ENCODE measurements around the gene KDSR.

KDSR gene

DNA sequence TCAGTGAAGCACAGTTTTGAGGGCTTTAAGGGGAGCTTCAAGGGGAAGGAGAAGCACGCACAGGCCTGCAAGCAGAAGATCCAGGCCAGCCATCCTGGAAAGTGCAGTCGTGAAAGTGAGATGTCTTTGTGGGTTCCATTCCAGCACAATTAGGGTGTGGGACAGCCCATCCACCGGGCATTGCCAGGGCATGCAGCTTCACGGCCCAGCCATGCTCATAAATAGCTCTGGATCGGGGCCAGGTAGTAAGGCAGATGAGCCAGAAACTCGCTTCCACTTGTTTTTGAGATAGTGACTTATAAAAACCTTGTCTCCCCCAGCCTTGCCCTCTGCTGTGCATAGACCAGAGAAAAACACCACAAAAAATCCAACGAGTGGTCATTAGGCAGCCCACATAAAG is 21.0 kb downstream of the KDSR start:
- H3K4me3 Mint-ChIP-seq = no peak overlapping the region
- no peaks in the 10 kb centered on the region for H3K4me1 Mint-ChIP-seq (ENCODE audit: low read depth)
- H3K27ac Mint-ChIP-seq = no peak overlapping the region
- H3K9me3 Mint-ChIP-seq = no peaks in the 10 kb centered on the region
- peaks cover 69% of the 10 kb centered on the region for H3K36me3 Mint-ChIP-seq (ENCODE audit: low read depth)
- H3K27me3 Mint-ChIP-seq = no peaks in the 10 kb centered on the region

DNA sequence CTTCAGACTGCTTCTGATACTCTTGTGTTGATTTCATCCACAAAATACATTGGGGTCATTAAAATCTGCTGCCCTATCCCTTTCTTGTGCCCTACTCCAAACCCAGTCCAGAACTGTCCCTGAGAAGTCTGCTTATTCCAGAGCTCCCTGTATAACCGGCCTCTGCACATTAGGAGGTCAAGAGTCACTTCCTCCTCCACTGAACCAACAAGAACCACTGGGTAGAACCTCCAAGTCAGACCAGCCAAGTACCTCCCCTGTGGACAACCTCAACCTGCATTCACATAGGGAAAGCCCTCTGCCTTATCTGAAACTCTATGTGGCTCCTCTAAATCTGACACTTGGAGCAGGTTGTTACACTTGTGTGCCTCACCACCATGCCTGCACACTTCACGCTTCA is 22.1 kb downstream of the KDSR start:
- Mint-ChIP-seq H3K4me3 (no peak overlapping the region), H3K4me1 (ENCODE audit: low read depth) (no peaks in the 10 kb centered on the region), H3K36me3 (ENCODE audit: low read depth) (peaks cover 73% of the 10 kb centered on the region), H3K27me3 (no peaks in the 10 kb centered on the region), H3K9me3 (no peaks in the 10 kb centered on the region), H3K27ac (no peak overlapping the region)

DNA sequence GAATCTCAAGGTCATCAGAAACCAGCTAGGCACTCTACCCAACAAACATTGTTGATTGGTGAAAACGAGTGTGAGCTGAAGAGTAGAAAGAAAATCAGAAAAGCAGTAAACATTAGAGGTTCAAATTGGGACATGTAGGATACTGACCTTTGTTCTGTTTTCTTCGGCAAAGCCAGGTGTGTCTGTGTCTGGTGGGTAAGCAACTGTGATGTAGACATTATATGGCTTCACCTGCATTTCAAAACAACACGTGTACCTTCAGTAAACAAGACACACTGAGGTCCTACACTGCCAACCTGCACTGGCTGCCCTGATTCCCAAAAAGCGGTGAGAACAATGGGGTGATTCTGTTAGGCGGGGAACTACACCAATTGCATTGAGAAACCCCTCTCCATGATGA is 22.7 kb downstream of the KDSR start:
- Mint-ChIP-seq H3K27me3 (no peaks in the 10 kb centered on the region), H3K4me3 (no peak overlapping the region), H3K27ac (no peak overlapping the region), H3K36me3 (ENCODE audit: low read depth) (peaks cover 71% of the 10 kb centered on the region), H3K4me1 (ENCODE audit: low read depth) (no peaks in the 10 kb centered on the region), H3K9me3 (no peaks in the 10 kb centered on the region)

DNA sequence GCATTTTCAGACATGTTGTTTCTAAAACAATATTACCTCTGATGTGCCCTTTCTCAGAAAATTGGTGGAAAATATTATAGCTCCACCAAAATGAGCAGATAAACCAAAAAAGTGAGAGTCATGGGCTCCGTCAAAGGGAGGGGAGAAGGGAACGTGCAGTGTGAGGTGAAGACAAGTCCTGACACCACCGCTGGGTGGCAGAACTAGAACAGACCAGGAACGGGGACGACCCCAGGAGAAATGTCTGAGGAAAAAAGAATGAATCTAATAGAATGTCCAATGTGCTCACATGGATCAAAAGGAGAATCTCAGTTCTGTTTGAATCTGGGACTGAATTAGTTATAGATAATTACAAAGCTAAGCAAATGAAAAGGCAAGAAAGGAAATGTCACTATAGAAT is 24.8 kb downstream of the KDSR start:
- Mint-ChIP-seq H3K27me3 (no peaks in the 10 kb centered on the region), H3K36me3 (ENCODE audit: low read depth) (peaks cover 69% of the 10 kb centered on the region), H3K4me1 (ENCODE audit: low read depth) (no peaks in the 10 kb centered on the region), H3K9me3 (no peaks in the 10 kb centered on the region), H3K27ac (peak overlapping the region; percentile 1), H3K4me3 (no peak overlapping the region)

DNA sequence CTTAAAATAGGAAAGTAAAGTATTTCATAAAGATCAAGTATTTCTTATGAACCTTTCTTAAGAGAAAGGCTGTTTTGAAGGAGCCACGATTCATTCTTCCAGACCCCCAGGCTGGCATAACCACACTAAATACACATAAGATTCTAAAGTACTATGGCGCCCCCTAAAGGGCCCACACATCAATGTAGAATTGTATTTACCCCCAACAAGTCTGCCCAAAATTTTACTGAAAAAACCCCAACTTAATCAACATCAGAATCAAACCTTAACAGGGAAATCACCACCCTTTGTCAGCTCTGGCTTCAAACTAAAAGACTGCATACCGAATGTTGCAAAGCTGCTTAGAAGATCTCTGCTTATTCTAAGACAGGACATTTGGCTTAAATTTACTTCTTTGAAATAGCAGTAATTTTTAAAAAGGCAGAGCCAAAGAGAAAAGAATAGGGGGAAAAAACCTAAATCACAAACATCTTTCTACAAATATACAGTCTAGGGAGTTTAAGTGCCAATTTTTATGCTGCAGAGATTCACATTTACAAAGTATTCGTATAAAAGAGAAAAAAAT is 27.0 kb downstream of the KDSR start:
- Mint-ChIP-seq H3K4me1 (ENCODE audit: low read depth) (peaks cover 8% of the 10 kb centered on the region), H3K9me3 (no peaks in the 10 kb centered on the region), H3K27me3 (no peaks in the 10 kb centered on the region), H3K27ac (no peak overlapping the region), H3K36me3 (ENCODE audit: low read depth) (peaks cover 78% of the 10 kb centered on the region), H3K4me3 (no peak overlapping the region)

DNA sequence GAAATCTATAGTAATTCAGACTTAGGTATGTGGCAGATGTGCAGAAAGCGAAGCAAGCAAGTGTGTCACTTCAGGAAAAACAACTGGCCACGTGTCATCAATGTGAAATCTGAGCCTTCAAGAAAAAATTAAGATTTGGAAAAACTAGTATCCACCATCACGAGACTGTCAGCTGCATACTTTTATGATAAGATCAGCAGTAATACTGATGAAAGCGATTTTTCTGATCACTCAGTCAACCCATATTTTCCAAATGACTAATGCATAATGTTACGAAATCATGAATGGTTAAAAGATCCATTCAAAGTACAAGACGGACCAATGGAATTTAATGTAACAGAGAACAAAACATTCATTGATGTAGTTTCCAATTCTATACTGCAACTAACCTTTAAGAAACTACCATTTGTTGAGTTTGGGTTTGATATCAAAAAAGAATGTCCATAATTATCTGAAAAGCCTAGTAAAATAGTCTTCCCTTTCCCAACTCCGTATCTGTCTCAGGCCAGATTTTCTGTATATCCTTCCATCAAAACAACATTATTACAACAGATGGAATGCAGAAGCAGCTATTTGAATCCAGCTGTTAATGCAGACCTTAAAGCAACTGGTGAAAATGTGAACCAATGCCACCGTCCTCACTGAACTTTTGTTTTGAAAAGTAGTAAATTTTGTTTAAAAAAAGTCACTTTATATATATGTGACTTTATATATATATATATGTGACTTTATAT is 30.5 kb downstream of the KDSR start:
- H3K27ac Mint-ChIP-seq = peak overlapping the region; percentile 50
- H3K9me3 Mint-ChIP-seq = no peaks in the 10 kb centered on the region
- peaks cover 73% of the 10 kb centered on the region for H3K36me3 Mint-ChIP-seq (ENCODE audit: low read depth)
- H3K27me3 Mint-ChIP-seq = no peaks in the 10 kb centered on the region
- H3K4me3 Mint-ChIP-seq = no peak overlapping the region
- H3K4me1 Mint-ChIP-seq (ENCODE audit: low read depth) = peaks cover 8% of the 10 kb centered on the region

DNA sequence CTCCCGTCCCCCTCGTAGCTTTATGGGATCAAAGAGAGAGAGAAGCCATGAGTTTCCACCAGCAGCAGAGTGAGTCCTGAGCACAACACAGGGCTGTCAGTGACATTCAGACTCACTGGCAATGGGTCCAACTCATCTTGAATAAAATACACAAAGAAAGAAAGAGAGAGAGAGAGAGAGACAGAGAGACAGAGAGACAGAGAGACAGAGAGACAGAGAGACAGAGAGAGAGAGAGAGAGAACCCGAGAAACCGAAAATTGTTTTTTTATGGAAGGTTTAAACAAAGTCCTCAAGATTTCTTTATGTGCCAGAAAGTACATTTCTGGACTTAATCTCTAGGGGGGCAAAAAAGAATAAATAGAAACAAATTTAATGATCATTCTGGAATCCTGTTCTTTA is 35.9 kb downstream of the KDSR start:
- Mint-ChIP-seq H3K36me3 (ENCODE audit: low read depth) (peaks cover 44% of the 10 kb centered on the region), H3K4me3 (no peak overlapping the region), H3K27me3 (no peaks in the 10 kb centered on the region), H3K4me1 (ENCODE audit: low read depth) (peaks cover under 1% of the 10 kb centered on the region), H3K9me3 (no peaks in the 10 kb centered on the region), H3K27ac (no peak overlapping the region)

DNA sequence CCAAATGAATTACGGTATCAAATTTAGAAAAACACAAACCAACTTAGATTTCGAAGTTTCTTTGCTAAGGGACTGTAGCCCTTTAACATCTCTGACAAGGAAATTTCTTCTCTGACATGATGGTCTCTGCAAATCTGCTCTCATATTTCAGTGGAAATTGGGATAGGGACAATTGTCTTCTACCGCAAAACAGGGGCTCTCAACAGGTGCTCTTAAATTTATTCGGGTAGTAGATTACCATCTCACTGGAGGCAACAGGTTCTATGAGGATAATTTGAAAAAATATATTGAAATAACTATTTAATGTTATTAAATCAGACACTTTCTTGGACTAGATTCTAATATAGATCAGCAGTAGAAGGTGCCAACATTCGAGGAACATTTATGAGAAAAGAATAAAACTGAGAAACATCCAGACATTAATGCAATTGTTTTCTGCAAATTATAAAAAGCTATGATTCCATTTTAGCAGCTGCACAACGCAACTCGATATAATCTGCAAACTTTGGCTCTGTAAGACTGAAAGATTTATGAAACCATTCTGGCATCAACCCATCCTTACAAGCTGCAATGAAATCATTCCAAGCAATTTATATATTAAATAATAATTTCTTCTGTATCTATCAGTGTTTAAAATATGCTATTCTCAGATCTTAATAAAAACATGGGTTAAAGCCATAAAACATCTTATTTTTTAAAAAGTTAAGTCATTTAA is 37.4 kb downstream of the KDSR start:
- no peak overlapping the region for H3K4me3 Mint-ChIP-seq
- no peaks in the 10 kb centered on the region for H3K27me3 Mint-ChIP-seq
- H3K9me3 Mint-ChIP-seq = no peaks in the 10 kb centered on the region
- H3K36me3 Mint-ChIP-seq (ENCODE audit: low read depth) = peaks cover 30% of the 10 kb centered on the region
- no peak overlapping the region for H3K27ac Mint-ChIP-seq
- H3K4me1 Mint-ChIP-seq (ENCODE audit: low read depth) = no peaks in the 10 kb centered on the region

DNA sequence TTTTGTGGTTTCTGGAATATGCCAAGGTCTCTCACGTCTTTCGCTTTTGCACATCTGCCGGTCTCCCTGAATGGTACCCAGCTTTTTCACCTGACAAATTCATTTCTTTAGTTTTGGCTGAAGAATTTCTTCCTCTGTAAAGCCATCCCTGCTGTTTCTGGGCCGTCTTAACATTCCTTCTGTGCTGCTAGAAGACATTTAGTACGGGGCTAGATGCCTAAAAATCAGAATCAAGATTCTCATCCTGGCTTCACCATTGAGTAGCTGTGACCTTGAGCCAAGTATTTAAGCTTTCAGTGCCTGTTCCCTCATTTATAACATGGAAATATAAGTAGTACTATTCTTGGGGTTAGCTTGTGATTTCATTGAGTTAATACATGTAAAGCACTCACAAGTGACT is 41.0 kb downstream of the KDSR start:
- H3K4me3 Mint-ChIP-seq = no peak overlapping the region
- peaks cover 17% of the 10 kb centered on the region for H3K4me1 Mint-ChIP-seq (ENCODE audit: low read depth)
- H3K27ac Mint-ChIP-seq = no peak overlapping the region
- H3K27me3 Mint-ChIP-seq = no peaks in the 10 kb centered on the region
- H3K9me3 Mint-ChIP-seq = no peaks in the 10 kb centered on the region
- peaks cover 7% of the 10 kb centered on the region for H3K36me3 Mint-ChIP-seq (ENCODE audit: low read depth)

DNA sequence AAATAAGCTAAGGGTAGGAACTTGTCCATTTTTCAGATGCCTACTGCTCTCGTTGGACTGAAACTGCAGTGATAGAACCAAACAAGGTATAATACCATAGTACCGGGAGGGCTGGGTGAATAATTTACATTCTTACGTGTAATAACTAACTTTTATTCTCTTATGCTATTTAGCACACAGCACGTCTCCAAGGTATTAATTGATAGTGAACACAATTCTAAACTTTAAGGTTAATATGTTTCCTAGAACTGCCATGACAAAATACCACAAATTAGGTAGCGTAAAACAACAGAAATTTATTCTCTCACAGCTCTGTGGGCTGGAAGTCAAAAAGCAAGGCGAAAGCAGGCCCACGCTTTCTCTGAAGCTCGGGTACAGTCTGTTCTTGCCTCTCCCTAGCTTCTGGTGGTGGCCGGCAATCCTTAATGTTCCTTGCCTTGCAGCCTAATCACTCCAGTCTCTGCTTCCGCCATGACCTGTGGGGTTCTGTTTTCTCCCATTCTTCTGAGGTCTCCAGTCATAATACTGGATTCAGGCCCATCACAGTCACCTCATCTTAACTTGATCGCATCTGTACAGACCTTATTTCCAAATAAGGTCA is 41.8 kb downstream of the KDSR start:
- Mint-ChIP-seq H3K27me3 (no peaks in the 10 kb centered on the region), H3K9me3 (no peaks in the 10 kb centered on the region), H3K4me3 (no peak overlapping the region), H3K36me3 (ENCODE audit: low read depth) (peaks cover 1% of the 10 kb centered on the region), H3K4me1 (ENCODE audit: low read depth) (peaks cover 22% of the 10 kb centered on the region), H3K27ac (no peak overlapping the region)

DNA sequence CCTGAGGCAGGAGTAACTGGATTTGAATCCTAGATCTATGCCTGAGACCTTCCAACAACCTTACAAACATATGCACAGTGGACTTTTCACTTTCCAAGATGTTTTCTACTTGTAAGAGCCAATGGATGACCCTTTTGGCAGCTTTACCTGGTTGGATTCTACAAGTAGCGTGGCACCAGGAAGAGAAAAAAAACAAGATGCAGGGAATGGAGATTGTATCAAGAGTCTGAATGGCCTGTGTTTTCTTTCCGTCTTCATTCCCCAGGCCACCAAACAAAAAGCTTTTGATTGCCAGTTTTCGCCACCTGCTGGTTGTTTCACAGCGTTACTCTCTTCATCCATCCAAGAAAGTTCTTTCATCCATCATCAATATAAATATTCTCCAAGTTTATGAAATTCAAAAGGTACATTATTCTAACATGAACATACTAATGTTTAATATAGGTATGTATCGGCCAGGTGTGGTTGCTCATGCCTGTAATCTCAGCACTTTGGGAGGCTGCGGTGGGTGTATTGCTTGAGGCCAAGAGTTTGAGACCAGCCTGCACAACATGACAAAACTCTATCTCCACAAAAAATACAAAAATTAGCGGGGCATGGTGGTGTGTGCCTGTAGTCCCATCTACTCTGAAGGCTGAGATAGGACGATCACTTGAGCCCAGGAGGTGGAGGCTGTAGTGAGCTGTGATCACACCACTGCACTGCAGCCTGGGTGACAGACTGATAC is 43.9 kb downstream of the KDSR start:
- H3K36me3 Mint-ChIP-seq (ENCODE audit: low read depth) = peaks cover 1% of the 10 kb centered on the region
- H3K4me3 Mint-ChIP-seq = no peak overlapping the region
- H3K27ac Mint-ChIP-seq = peak overlapping the region; percentile 21
- no peaks in the 10 kb centered on the region for H3K27me3 Mint-ChIP-seq
- no peaks in the 10 kb centered on the region for H3K9me3 Mint-ChIP-seq
- peaks cover 22% of the 10 kb centered on the region for H3K4me1 Mint-ChIP-seq (ENCODE audit: low read depth)

DNA sequence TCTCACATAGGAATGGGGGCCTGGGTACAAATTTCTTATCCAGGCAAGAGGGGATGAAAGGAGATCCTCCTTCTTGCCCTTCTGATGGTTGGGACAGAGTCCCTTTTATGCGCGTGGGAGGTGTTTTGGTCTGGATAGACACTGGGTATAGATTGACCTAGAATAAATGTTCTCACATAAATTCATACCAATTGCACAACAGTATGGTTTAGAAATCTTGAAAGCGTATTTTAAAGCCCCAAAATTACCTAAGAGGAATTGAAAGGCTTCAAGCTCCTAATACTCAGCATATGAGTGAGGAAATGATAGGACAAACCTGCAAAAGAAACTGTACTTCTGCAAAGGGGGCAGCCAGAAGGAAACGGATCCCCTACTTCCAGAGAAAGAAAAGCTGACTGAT is 44.8 kb downstream of the KDSR start:
- no peak overlapping the region for H3K4me3 Mint-ChIP-seq
- H3K27me3 Mint-ChIP-seq = no peaks in the 10 kb centered on the region
- peaks cover 25% of the 10 kb centered on the region for H3K4me1 Mint-ChIP-seq (ENCODE audit: low read depth)
- H3K9me3 Mint-ChIP-seq = no peaks in the 10 kb centered on the region
- H3K27ac Mint-ChIP-seq = no peak overlapping the region
- H3K36me3 Mint-ChIP-seq (ENCODE audit: low read depth) = peaks cover 10% of the 10 kb centered on the region

DNA sequence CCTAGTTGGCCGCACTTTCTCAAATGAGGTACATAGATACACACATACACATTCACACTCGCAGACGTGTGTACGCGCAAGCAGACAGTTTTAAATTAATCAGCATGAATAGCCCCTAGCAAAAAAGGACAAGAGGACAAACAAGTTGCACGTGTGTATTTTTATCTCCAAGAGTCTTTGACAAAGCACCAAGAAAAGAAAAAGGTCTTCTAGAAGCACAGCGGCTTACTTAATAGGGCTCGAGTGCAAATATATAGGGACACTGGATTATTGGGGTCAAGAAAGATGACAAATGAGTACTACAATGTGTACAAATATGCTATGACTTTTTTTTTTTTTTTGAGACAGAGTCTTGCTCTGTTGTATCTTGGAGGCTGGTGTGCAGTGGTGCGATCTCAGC is 45.7 kb downstream of the KDSR start:
- Mint-ChIP-seq H3K4me1 (ENCODE audit: low read depth) (peaks cover 30% of the 10 kb centered on the region), H3K36me3 (ENCODE audit: low read depth) (peaks cover 19% of the 10 kb centered on the region), H3K27ac (peak overlapping the region; percentile 92), H3K4me3 (peak overlapping the region; percentile 87), H3K27me3 (no peaks in the 10 kb centered on the region), H3K9me3 (no peaks in the 10 kb centered on the region)

DNA sequence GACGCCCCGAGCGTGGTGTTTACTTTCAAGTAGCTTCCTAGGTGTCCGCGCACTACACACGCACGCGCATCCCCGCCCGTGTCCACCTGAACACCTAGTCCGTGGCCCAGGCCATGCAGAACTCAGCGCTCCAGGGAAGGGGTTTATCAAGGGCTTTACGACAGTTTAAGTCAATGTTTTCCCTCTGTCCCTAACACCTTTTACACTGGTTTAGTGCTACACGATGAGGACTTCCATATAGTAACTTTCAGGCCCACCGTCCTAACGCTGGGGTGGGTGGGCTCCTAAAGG is 46.1 kb downstream of the KDSR start:
- no peaks in the 10 kb centered on the region for H3K9me3 Mint-ChIP-seq
- peaks cover 20% of the 10 kb centered on the region for H3K36me3 Mint-ChIP-seq (ENCODE audit: low read depth)
- peaks cover 34% of the 10 kb centered on the region for H3K4me1 Mint-ChIP-seq (ENCODE audit: low read depth)
- H3K4me3 Mint-ChIP-seq = peak overlapping the region; percentile 87
- H3K27ac Mint-ChIP-seq = peak overlapping the region; percentile 92
- no peaks in the 10 kb centered on the region for H3K27me3 Mint-ChIP-seq
